NCI-H187 treated with DMSO at 0.1 percent for 48 hours (cell line): Measurements from ENCODE around the gene TNNT2.

Source experiments
- DNase-seq: peaks from one replicate; lab custom pipeline; 2025; lab: John Stamatoyannopoulos, UW

Gene TNNT2

GRCh38 chr1:201356701-201357100 is 20.8 kb downstream of the TNNT2 start:
- no peak for DNase-seq

GRCh38 chr1:201356236-201356635 is 21.2 kb downstream of the TNNT2 start:
- no peak for DNase-seq

- no peak for DNase-seq
Measured at GRCh38 chr1:201355471-201355870, 22.0 kb downstream of the TNNT2 start.

- DNase-seq = no peak
Measured at GRCh38 chr1:201354901-201355295, 22.6 kb downstream of the TNNT2 start.

- DNase-seq = no peak
Measured at GRCh38 chr1:201354151-201354900, 23.2 kb downstream of the TNNT2 start.

- DNase-seq = no peak
Measured at GRCh38 chr1:201353186-201353940, 24.1 kb downstream of the TNNT2 start.

GRCh38 chr1:201351617-201352016 is 25.9 kb downstream of the TNNT2 start:
- no peak for DNase-seq

GRCh38 chr1:201350884-201351283 is 26.6 kb downstream of the TNNT2 start:
- DNase-seq = no peak

GRCh38 chr1:201350361-201350725 is 27.1 kb downstream of the TNNT2 start:
- no peak for DNase-seq

- DNase-seq = no peak
Measured at GRCh38 chr1:201349092-201349491, 28.4 kb downstream of the TNNT2 start.

- DNase-seq = no peak
Measured at GRCh38 chr1:201348211-201348566, 29.3 kb downstream of the TNNT2 start.

GRCh38 chr1:201347498-201348210 is 29.8 kb downstream of the TNNT2 start:
- DNase-seq = no peak

GRCh38 chr1:201346987-201347386 is 30.5 kb downstream of the TNNT2 start:
- DNase-seq = no peak

- DNase-seq = no peak
Measured at GRCh38 chr1:201346337-201346939, 31.0 kb downstream of the TNNT2 start.

GRCh38 chr1:201345081-201345355 is 32.5 kb downstream of the TNNT2 start:
- DNase-seq = no peak

GRCh38 chr1:201344206-201345080 is 33.0 kb downstream of the TNNT2 start:
- DNase-seq = no peak

- DNase-seq = no peak
Measured at GRCh38 chr1:201341377-201341776, 36.1 kb downstream of the TNNT2 start.

GRCh38 chr1:201336711-201337450 is 40.6 kb downstream of the TNNT2 start:
- DNase-seq = no peak

- DNase-seq = no peak
Measured at GRCh38 chr1:201335901-201336300, 41.6 kb downstream of the TNNT2 start.

GRCh38 chr1:201335174-201335870 is 42.2 kb downstream of the TNNT2 start:
- no peak for DNase-seq
